Loucy (cell line): ENCODE results near the gene SPOP.

Experiments
- H2AFZ ChIP-seq: fragments of 200-600 bp; sonication (generic); 2 replicates; pipeline ENCODE4 v1.6.0; 2016; ENCODE audit warnings: antibody characterized with exemption, mild to moderate bottlenecking, low read length, moderate library complexity
- H3F3A ChIP-seq: fragments of 200-600 bp; 2 replicates; pipeline ENCODE4 v1.6.0; 2016; ENCODE audit warnings: antibody characterized with exemption, low read depth, mild to moderate bottlenecking
- H3K27me3 ChIP-seq: fragments of 200-600 bp; sonication (generic); 2 replicates; pipeline ENCODE4 v1.6.1; 2014; ENCODE audit warnings: low read length, mild to moderate bottlenecking; ENCODE audit not compliant: insufficient read depth, poor library complexity, severe bottlenecking
- H3K36me3 ChIP-seq: fragments of 200-600 bp; sonication (generic); 2 replicates; pipeline ENCODE4 v1.6.1; 2016; ENCODE audit warnings: low read length; ENCODE audit not compliant: insufficient read depth
- H3K4me1 ChIP-seq: fragments of 200-600 bp; sonication (generic); 2 replicates; pipeline ENCODE4 v1.5.1; 2014; ENCODE audit warnings: low read length, mild to moderate bottlenecking; ENCODE audit not compliant: insufficient read depth, poor library complexity, severe bottlenecking
- H3K4me2 ChIP-seq: fragments of 200-600 bp; sonication (generic); 2 replicates; pipeline ENCODE4 v1.6.0; 2014; ENCODE audit warnings: antibody characterized with exemption, low read length, low read depth, mild to moderate bottlenecking; ENCODE audit not compliant: poor library complexity, severe bottlenecking
- H3K4me3 ChIP-seq: fragments of 200-600 bp; sonication (generic); 2 replicates; pipeline ENCODE4 v1.5.1; 2014; ENCODE audit warnings: low read length, mild to moderate bottlenecking, mixed read lengths; ENCODE audit not compliant: poor library complexity, severe bottlenecking
- H3K79me2 ChIP-seq: fragments of 200-600 bp; sonication (generic); 2 replicates; pipeline ENCODE4 v1.6.1; 2014; ENCODE audit warnings: low read length; ENCODE audit not compliant: insufficient read depth
- H3K9ac ChIP-seq: fragments of 200-600 bp; sonication (generic); 2 replicates; pipeline ENCODE4 v1.6.0; 2014; ENCODE audit warnings: mild to moderate bottlenecking, low read depth, low read length, moderate library complexity; ENCODE audit not compliant: poor library complexity, severe bottlenecking
- H3K9me2 ChIP-seq: fragments of 200-600 bp; sonication (generic); replicated peaks from 2 replicates; pipeline ENCODE4 v1.6.1; 2016; ENCODE audit warnings: low read depth, low read length, mixed read lengths
- H3K9me3 ChIP-seq: fragments of 200-600 bp; sonication (generic); 2 replicates; pipeline ENCODE4 v1.6.1; 2014; ENCODE audit warnings: mild to moderate bottlenecking, antibody characterized with exemption, low read length, low read depth; ENCODE audit not compliant: insufficient read depth
- H4K20me1 ChIP-seq: fragments of 200-600 bp; sonication (generic); 2 replicates; pipeline ENCODE4 v1.6.0; 2014; ENCODE audit warnings: antibody characterized with exemption, low read length, mild to moderate bottlenecking; ENCODE audit not compliant: insufficient read depth, poor library complexity, severe bottlenecking
- CTCF ChIP-seq: fragments of 200-600 bp; sonication (generic); conservative IDR thresholded peaks from 2 replicates; pipeline ENCODE4 v1.5.1; 2014; ENCODE audit warnings: mild to moderate bottlenecking, antibody characterized with exemption, low read length
- EZH2phosphoT487 ChIP-seq: fragments of 200-600 bp; IDR thresholded peaks from 2 replicates; pipeline ENCODE4 v1.6.1; 2018; ENCODE audit warnings: antibody characterized with exemption, mild to moderate bottlenecking, moderate library complexity, borderline replicate concordance

Gene SPOP

GRCh38 chr17:49602783-49603182 is 75.1 kb downstream of the SPOP start:
- H3K4me1 ChIP-seq, result peaks cover 7% of the 10 kb centered on the region
- no peaks in the 10 kb centered on the region for H3K79me2 ChIP-seq
- TF ChIP-seq EZH2phosphoT487, result no peak
- TF ChIP-seq CTCF, result no peak
- no peak overlapping the region for H2AFZ ChIP-seq
- no peaks in the 10 kb centered on the region for H4K20me1 ChIP-seq
- peaks cover 84% of the 10 kb centered on the region for H3K36me3 ChIP-seq
- H3F3A ChIP-seq, result no peaks in the 10 kb centered on the region
- H3K27me3 ChIP-seq, result no peaks in the 10 kb centered on the region
- H3K4me3 ChIP-seq, result no peak overlapping the region
- H3K9ac ChIP-seq, result no peak overlapping the region
- no peaks in the 10 kb centered on the region for H3K9me3 ChIP-seq
- no peaks in the 10 kb centered on the region for H3K9me2 ChIP-seq
- H3K4me2 ChIP-seq, result no peak overlapping the region

GRCh38 chr17:49600949-49601348 is 76.9 kb downstream of the SPOP start:
- Histone ChIP-seq H3K27me3 (no peaks in the 10 kb centered on the region), H3K4me3 (no peak overlapping the region), H3K79me2 (no peaks in the 10 kb centered on the region), H3K4me1 (peaks cover 25% of the 10 kb centered on the region), H4K20me1 (no peaks in the 10 kb centered on the region), H3K4me2 (no peak overlapping the region), H3F3A (peaks cover 8% of the 10 kb centered on the region; the same call in 1 of the 2 replicates), H3K36me3 (peaks cover 75% of the 10 kb centered on the region), H3K9ac (no peak overlapping the region), H2AFZ (no peak overlapping the region), H3K9me3 (no peaks in the 10 kb centered on the region), H3K9me2 (no peaks in the 10 kb centered on the region)
- TF ChIP-seq EZH2phosphoT487 (no peak), CTCF (no peak)

- H3K4me2 ChIP-seq, result no peak overlapping the region
- peaks cover 8% of the 10 kb centered on the region; the same call in 1 of the 2 replicates for H3F3A ChIP-seq
- H3K27me3 ChIP-seq, result no peaks in the 10 kb centered on the region
- no peaks in the 10 kb centered on the region for H3K9me3 ChIP-seq
- H3K79me2 ChIP-seq, result no peaks in the 10 kb centered on the region
- peaks cover 27% of the 10 kb centered on the region for H3K4me1 ChIP-seq
- H2AFZ ChIP-seq, result no peak overlapping the region
- no peaks in the 10 kb centered on the region for H4K20me1 ChIP-seq
- TF ChIP-seq CTCF, result no peak
- TF ChIP-seq EZH2phosphoT487, result no peak
- H3K9me2 ChIP-seq, result no peaks in the 10 kb centered on the region
- no peak overlapping the region for H3K4me3 ChIP-seq
- peaks cover 60% of the 10 kb centered on the region for H3K36me3 ChIP-seq
- no peak overlapping the region for H3K9ac ChIP-seq
Observed at GRCh38 chr17:49598918-49599317, 79.0 kb downstream of the SPOP start.
